GM10847 (cell line): ENCODE measurements around the gene SLC35F4.

ENCODE experiments used
- POLR2A ChIP-seq: IDR thresholded peaks from 2 replicates; pipeline ENCODE4 v1.6.1; 2011; ENCODE audit not compliant: insufficient read length; ENCODE audit errors: extremely low read depth

Gene SLC35F4

GRCh38 chr14:57755018-57755521 lies 110.8 kb downstream of the SLC35F4 start:
- no peak for TF ChIP-seq POLR2A

GRCh38 chr14:57754527-57754926 lies 111.4 kb downstream of the SLC35F4 start:
- no peak for TF ChIP-seq POLR2A

DNA sequence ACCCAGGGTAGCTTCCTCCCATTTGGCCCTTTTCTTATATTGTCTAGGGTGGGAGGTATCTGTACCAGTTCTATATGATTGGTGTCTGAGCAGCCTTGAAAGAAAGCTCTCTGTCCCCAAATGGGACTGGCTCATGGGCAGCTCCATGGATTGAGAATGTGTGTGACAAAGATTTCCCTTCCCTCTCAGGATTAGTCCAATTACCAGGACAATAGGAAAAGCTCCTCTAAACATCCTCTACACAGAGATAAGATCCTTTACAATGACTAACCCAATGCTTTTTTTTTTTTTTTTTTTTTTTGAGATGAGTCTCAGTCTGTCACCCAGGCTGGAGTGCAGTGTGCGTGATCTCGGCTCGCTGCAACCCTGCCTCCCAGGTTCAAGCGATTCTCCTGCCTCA lies 112.1 kb downstream of the SLC35F4 start:
- no peak for TF ChIP-seq POLR2A

DNA sequence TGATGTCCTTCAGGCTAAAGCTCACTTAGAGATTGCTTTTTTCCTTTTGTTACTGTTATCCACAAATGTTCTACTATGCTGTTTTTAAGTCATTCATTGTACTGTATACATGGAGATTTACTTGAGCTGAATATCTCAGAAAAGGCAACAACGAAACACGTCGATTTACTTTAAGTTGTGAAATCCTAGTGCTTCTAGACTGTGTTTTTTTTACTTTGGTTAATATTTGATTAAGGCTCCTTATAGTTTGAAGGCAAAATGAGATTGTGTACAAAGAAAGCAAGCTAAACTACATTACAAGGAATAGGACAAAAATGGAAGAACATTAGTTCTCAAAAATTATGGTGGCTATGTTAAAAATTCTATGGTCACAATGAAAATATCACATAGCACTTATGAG lies 114.5 kb downstream of the SLC35F4 start:
- no peak for TF ChIP-seq POLR2A

GRCh38 chr14:57749267-57749666 lies 116.6 kb downstream of the SLC35F4 start:
- TF ChIP-seq POLR2A: no peak

- TF ChIP-seq POLR2A: no peak
Observed at GRCh38 chr14:57748279-57748678, 117.6 kb downstream of the SLC35F4 start.

DNA sequence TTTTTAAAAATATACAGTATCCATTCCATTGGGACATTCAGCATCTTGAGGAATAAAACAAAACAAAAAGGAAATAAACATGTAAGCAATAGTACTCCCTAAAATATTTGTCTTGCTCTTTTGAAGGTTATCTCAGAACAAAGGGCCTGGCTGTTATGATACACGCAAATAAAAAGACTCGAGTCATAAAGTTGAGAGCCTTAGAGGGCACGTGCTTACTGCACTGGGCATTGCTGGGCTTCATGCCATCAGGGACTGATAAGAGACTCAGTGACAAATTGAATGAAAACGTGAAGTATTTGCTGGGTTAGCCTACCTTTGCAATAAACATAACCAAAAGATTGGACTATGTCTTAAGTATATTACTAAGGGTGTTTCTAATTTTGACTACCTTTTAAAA lies 118.9 kb downstream of the SLC35F4 start:
- TF ChIP-seq POLR2A: no peak

- TF ChIP-seq POLR2A: no peak
Observed at GRCh38 chr14:57746563-57746962, 119.3 kb downstream of the SLC35F4 start.

- no peak for TF ChIP-seq POLR2A
Observed at GRCh38 chr14:57739516-57739915, 126.4 kb downstream of the SLC35F4 start.

DNA sequence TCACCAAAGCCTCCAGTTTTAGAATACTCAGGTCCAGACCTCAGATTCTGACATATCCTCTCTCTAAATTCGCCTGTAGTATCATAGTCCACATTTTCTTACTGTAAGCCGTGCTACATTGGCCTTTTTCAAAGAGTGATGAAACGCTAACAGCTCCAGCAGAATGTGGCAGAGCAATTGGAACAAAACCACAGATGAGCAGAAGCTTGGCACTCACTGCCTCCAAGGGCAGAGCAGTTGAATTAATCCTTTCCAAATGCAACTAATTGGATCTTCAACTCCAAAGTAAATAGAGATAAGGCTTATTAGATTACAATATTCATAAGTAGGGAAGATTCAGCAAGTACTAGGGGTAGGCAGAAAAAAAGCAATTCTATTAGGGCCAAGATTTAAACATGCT lies 128.3 kb downstream of the SLC35F4 start:
- no peak for TF ChIP-seq POLR2A

DNA sequence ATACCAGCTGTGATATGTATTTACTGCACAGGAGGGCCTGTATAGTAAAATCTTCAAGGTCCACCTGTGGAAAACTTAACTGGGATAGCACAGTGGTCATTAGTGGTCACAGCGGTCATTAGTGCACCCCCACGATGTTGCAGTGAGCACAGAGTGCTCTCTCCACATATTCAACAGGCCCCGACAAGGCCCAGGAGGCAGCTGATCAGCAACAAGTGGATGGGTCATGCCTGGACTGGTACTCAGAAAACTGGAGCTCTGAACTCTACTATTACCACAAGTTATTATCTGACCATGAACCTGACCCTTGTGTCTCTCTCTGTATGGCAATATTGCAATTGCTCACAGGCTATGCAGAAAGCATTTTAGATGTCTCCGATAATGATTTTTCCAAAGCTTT lies 129.5 kb downstream of the SLC35F4 start:
- no peak for TF ChIP-seq POLR2A

GRCh38 chr14:57735276-57735675 lies 130.6 kb downstream of the SLC35F4 start:
- no peak for TF ChIP-seq POLR2A

GRCh38 chr14:57732463-57733285 lies 133.2 kb downstream of the SLC35F4 start:
- TF ChIP-seq POLR2A: no peak

- TF ChIP-seq POLR2A: no peak
Observed at GRCh38 chr14:57729208-57730187, 136.4 kb downstream of the SLC35F4 start.

DNA sequence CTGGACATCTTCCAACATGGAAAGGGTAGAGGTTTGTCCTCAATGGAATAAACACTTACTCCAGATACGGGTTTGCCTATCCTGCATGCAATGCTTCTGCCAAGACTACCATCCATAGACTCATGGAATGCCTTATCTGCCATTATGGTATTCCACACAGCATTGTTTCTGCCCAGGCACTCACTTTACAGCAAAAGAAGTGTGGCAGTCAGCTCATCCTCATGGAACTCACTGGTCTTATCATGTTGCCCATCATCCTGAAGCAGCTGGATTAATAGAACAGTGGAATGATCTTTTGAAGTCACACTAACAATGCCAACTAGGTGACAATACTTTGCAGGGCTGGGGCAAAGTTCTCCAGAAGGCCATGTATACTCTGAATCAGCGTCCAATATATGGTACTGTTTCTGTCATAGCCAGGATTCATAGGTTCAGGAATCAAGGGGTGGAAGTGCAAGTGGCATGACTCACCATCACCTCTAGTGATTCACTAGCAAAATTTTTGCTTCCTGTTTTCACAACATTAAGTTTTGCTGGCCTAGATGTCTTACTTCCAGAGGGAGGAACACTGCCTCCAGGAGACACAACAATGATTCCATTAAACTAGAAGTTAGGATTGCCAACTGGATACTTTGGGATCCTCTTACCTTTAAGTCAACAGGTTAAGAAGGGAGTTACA lies 140.4 kb downstream of the SLC35F4 start:
- no peak for TF ChIP-seq POLR2A
